Measurements from ENCODE around the gene GNA15. TPM values are rescaled to one million over a fixed set of nuclear protein-coding genes. Genes with fewer than 3 reads are reported as not detected.

GNA15 gene
- total and polyA plus RNA-seq, 2 donors (not counting 3 experiments of a cell fraction or from before 2014, with no cell fraction given) = 0.17 TPM; not detected in 1

DNA sequence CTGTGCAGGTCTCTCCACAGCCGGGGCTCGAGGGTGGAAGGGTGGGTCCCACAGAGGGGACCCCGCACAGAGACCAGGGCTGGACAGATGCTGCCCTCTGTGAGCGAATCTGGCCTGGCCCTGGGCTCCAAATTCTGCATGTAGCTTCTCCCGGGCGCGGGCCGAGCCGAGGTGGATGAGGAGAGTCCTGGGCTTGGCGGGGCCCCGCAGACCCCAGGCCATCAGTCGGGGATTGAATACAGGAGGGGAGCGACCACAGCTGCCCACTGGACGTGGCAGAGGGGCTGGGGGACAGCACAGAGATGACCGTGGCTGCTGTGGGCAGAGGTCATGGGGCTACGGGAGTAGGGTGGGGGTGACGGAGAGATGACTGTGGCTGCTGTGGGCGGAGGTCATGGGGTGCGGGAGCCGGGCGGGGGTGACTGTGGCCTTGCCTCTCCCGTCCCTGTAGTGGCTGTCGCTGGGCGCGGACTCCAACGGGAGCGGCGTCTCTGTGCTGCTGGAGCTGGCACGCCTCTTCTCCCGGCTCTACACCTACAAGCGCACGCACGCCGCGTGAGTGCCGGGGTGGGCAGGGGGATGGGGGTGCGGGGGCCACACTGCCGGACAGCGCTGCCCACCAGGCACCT, 65.4 kb downstream of the GNA15 start:
- DNase-seq (ENCODE audit: low read depth, low spot score) = no peak
- dilution Hi-C loops (cut with MboI; ENCODE audit: extremely low pct_ligation_motif_present, low sequenced_read_pairs) = no loop called here
- no TSS peak for BruUV-seq (replicated peaks)
- Histone ChIP-seq H3K9me1 (replicated peaks; ENCODE audit: control insufficient read depth, extremely low read depth, insufficient read depth, low read length) (no peaks in the 10 kb centered on the region), H3K27ac (ENCODE audit: insufficient read depth, low read depth, low read length) (no peak overlapping the region), H3K9ac (replicated peaks; ENCODE audit: extremely low read depth, insufficient read depth, low read length) (no peak overlapping the region), H4K20me1 (replicated peaks; ENCODE audit: control insufficient read depth, extremely low read depth, insufficient read depth, low read length) (no peaks in the 10 kb centered on the region), H3K4me2 (ENCODE audit: insufficient read depth, low read length) (no peak overlapping the region), H3K27me3 (ENCODE audit: control insufficient read depth in 2 of 2, insufficient read depth in 2 of 2, low read length in 2 of 2) (no peaks in the 10 kb centered on the region), H3K9me3 (replicated peaks; ENCODE audit: control insufficient read depth, insufficient read depth, low read length) (no peaks in the 10 kb centered on the region), H3K79me2 (ENCODE audit: control insufficient read depth, insufficient read depth, low read length) (no peaks in the 10 kb centered on the region), H3K36me3 (ENCODE audit: control insufficient read depth in 2 of 2, extremely low read depth in 1 of 2, insufficient read depth in 2 of 2, low read length in 2 of 2) (peaks cover 0 to 27% of the 10 kb centered on the region in 2 experiments), H2AFZ (ENCODE audit: low read depth, low read length) (no peak overlapping the region), H3K4me1 (ENCODE audit: control insufficient read depth, extremely low read depth, insufficient read depth, low read length) (no peaks in the 10 kb centered on the region), H3K4me3 (replicated peaks in 1 of 3; ENCODE audit: insufficient read depth in 1 of 3, low read depth in 1 of 3, low read length in 3 of 3) (no peak overlapping the region)
- TF ChIP-seq EZH2 (IDR thresholded peaks at IDR 0.05; ENCODE audit: borderline replicate concordance, low read depth, low read length, severe bottlenecking) (no peak), JUN (IDR thresholded peaks at IDR 0.05; ENCODE audit: borderline replicate concordance, insufficient read depth, insufficient read length, low read depth) (no peak)
- TF ChIP-seq, protein P1, sequence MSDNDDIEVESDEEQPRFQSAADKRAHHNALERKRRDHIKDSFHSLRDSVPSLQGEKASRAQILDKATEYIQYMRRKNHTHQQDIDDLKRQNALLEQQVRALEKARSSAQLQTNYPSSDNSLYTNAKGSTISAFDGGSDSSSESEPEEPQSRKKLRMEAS (IDR thresholded peaks at IDR 0.05; ENCODE audit: insufficient read depth, insufficient read length) = no peak
- FAIRE-seq = no peak
- POLR2A ChIA-PET = no interaction called here
- intact Hi-C loops (cut with micrococcal nuclease) = no loop called here
- CTCF ChIA-PET = interaction anchor here (0.7 kb wide), 1 partner anchor 10 kb away, joined by 3 read pairs; no protein-coding TSS in a partner anchor

DNA sequence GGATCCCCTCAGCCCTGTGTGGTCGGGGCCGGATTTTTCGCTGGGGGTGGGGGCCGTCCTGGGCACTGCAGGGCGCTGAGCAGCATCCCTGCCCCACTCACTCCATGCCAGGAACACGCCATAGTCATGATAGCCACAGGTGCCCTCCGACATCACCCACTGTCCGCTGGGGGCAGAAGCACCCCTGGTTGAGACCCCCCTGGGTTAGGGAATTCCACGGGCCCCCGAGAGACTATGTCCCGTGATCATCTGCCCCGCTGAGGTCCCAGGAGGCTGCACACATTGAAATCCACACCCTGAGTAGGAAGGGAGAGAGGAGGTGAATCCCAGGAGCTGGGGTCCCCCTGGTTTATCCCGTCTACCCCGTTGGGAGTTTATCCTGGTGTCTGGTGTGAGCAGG, 66.1 kb downstream of the GNA15 start:
- no peaks in the 10 kb centered on the region for H3K27me3 ChIP-seq (ENCODE audit: control insufficient read depth in 2 of 2, insufficient read depth in 2 of 2, low read length in 2 of 2)
- TF ChIP-seq GATA2 (IDR thresholded peaks at IDR 0.05; ENCODE audit: insufficient read depth, insufficient read length, low read depth, low read length) = no peak
- H3K4me1 ChIP-seq (ENCODE audit: control insufficient read depth, extremely low read depth, insufficient read depth, low read length) = no peaks in the 10 kb centered on the region
- H3K9me3 ChIP-seq (replicated peaks; ENCODE audit: control insufficient read depth, insufficient read depth, low read length) = no peaks in the 10 kb centered on the region
- no peak for DNase-seq (ENCODE audit: low read depth, low spot score)
- ChIA-PET POLR2A (interaction anchor here (0.7 kb wide), 1 partner anchor 150 kb away, joined by 4 read pairs; no protein-coding TSS in a partner anchor), CTCF (interaction anchor here (2.1 kb wide), 1 partner anchor 10 kb away, joined by 4 read pairs; no protein-coding TSS in a partner anchor)
- H4K20me1 ChIP-seq (replicated peaks; ENCODE audit: control insufficient read depth, extremely low read depth, insufficient read depth, low read length) = no peaks in the 10 kb centered on the region
- H3K4me3 ChIP-seq (replicated peaks in 1 of 3; ENCODE audit: insufficient read depth in 1 of 3, low read depth in 1 of 3, low read length in 3 of 3) = no peak overlapping the region
- no peak overlapping the region for H3K9ac ChIP-seq (replicated peaks; ENCODE audit: extremely low read depth, insufficient read depth, low read length)
- dilution Hi-C loops (cut with MboI; ENCODE audit: extremely low pct_ligation_motif_present, low sequenced_read_pairs) (no loop called here), intact Hi-C loops (cut with micrococcal nuclease) (no loop called here)
- H3K4me2 ChIP-seq (ENCODE audit: insufficient read depth, low read length) = no peak overlapping the region
- no peak for FAIRE-seq
- no TSS peak for BruUV-seq (replicated peaks)
- no peaks in the 10 kb centered on the region for H3K79me2 ChIP-seq (ENCODE audit: control insufficient read depth, insufficient read depth, low read length)
- no peaks in the 10 kb centered on the region for H3K9me1 ChIP-seq (replicated peaks; ENCODE audit: control insufficient read depth, extremely low read depth, insufficient read depth, low read length)
- H2AFZ ChIP-seq (ENCODE audit: low read depth, low read length) = no peak overlapping the region
- peaks cover 0 to 30% of the 10 kb centered on the region in 2 experiments for H3K36me3 ChIP-seq (ENCODE audit: control insufficient read depth in 2 of 2, extremely low read depth in 1 of 2, insufficient read depth in 2 of 2, low read length in 2 of 2)
- H3K27ac ChIP-seq (ENCODE audit: insufficient read depth, low read depth, low read length) = no peak overlapping the region

All from endothelial cell of umbilical vein (primary cell).